Measurements from ENCODE around the gene TIMM44.

TIMM44 gene

GRCh38 chr19:7976461-7976860 is 33.0 kb upstream of the TIMM44 start:
- Histone ChIP-seq H3K4me3 (ENCODE audit: low read length) (no peak overlapping the region), H3K9me3 (ENCODE audit: control insufficient read depth, insufficient read depth, low read length) (no peaks in the 10 kb centered on the region), H3K27me3 (ENCODE audit: control insufficient read depth, insufficient read depth, low read length) (no peaks in the 10 kb centered on the region), H3K4me1 (ENCODE audit: control insufficient read depth, insufficient read depth, low read length) (no peaks in the 10 kb centered on the region; the same call in 1 of the 2 replicates), H3K27ac (ENCODE audit: low read length) (no peak overlapping the region), H3K36me3 (ENCODE audit: control insufficient read depth, insufficient read depth, low read length) (peaks cover 50% of the 10 kb centered on the region)
- no peak for DNase-seq (ENCODE audit: low read depth, low spot score)
- no CpG with 5 or more reads among the region's 4 CpGs for WGBS (ENCODE audit: insufficient coverage, insufficient read length)

GRCh38 chr19:7975037-7975436 is 31.6 kb upstream of the TIMM44 start:
- Histone ChIP-seq H3K9me3 (ENCODE audit: control insufficient read depth, insufficient read depth, low read length) (no peaks in the 10 kb centered on the region), H3K36me3 (ENCODE audit: control insufficient read depth, insufficient read depth, low read length) (peaks cover 40% of the 10 kb centered on the region), H3K4me3 (ENCODE audit: low read length) (no peak overlapping the region), H3K4me1 (ENCODE audit: control insufficient read depth, insufficient read depth, low read length) (no peaks in the 10 kb centered on the region; the same call in 1 of the 2 replicates), H3K27ac (ENCODE audit: low read length) (no peak overlapping the region), H3K27me3 (ENCODE audit: control insufficient read depth, insufficient read depth, low read length) (no peaks in the 10 kb centered on the region)
- no peak for DNase-seq (ENCODE audit: low read depth, low spot score)
- WGBS (ENCODE audit: insufficient coverage, insufficient read length), result no CpG with 5 or more reads among the region's 7 CpGs

- Histone ChIP-seq H3K4me1 (ENCODE audit: control insufficient read depth, insufficient read depth, low read length) (peaks cover 4% of the 10 kb centered on the region), H3K9me3 (ENCODE audit: control insufficient read depth, insufficient read depth, low read length) (no peaks in the 10 kb centered on the region), H3K27me3 (ENCODE audit: control insufficient read depth, insufficient read depth, low read length) (no peaks in the 10 kb centered on the region), H3K4me3 (ENCODE audit: low read length) (no peak overlapping the region), H3K27ac (ENCODE audit: low read length) (no peak overlapping the region), H3K36me3 (ENCODE audit: control insufficient read depth, insufficient read depth, low read length) (peaks cover 31% of the 10 kb centered on the region)
- no CpG with 5 or more reads among the region's 12 CpGs for WGBS (ENCODE audit: insufficient coverage, insufficient read length)
- no peak for DNase-seq (ENCODE audit: low read depth, low spot score)
These were observed 30.4 kb upstream of the TIMM44 start for GRCh38 chr19:7973883-7974282.

GRCh38 chr19:7971553-7972520 is 28.4 kb upstream of the TIMM44 start:
- WGBS (ENCODE audit: insufficient coverage, insufficient read length), result no CpG with 5 or more reads among the region's 35 CpGs
- Histone ChIP-seq H3K4me3 (ENCODE audit: low read length) (no peak overlapping the region), H3K27ac (ENCODE audit: low read length) (no peak overlapping the region), H3K36me3 (ENCODE audit: control insufficient read depth, insufficient read depth, low read length) (peaks cover 35% of the 10 kb centered on the region), H3K27me3 (ENCODE audit: control insufficient read depth, insufficient read depth, low read length) (no peaks in the 10 kb centered on the region), H3K4me1 (ENCODE audit: control insufficient read depth, insufficient read depth, low read length) (peaks cover 7% of the 10 kb centered on the region), H3K9me3 (ENCODE audit: control insufficient read depth, insufficient read depth, low read length) (no peaks in the 10 kb centered on the region)
- no peak for DNase-seq (ENCODE audit: low read depth, low spot score)

GRCh38 chr19:7970716-7971448 is 27.4 kb upstream of the TIMM44 start:
- Histone ChIP-seq H3K27me3 (ENCODE audit: control insufficient read depth, insufficient read depth, low read length) (no peaks in the 10 kb centered on the region), H3K36me3 (ENCODE audit: control insufficient read depth, insufficient read depth, low read length) (peaks cover 37% of the 10 kb centered on the region), H3K4me3 (ENCODE audit: low read length) (no peak overlapping the region), H3K27ac (ENCODE audit: low read length) (no peak overlapping the region), H3K9me3 (ENCODE audit: control insufficient read depth, insufficient read depth, low read length) (no peaks in the 10 kb centered on the region), H3K4me1 (ENCODE audit: control insufficient read depth, insufficient read depth, low read length) (peaks cover 7% of the 10 kb centered on the region)
- DNase-seq (ENCODE audit: low read depth, low spot score), result peak; percentile 81
- WGBS (ENCODE audit: insufficient coverage, insufficient read length), result no CpG with 5 or more reads among the region's 12 CpGs

GRCh38 chr19:7969555-7969939 is 26.1 kb upstream of the TIMM44 start:
- WGBS (ENCODE audit: insufficient coverage, insufficient read length), result no CpG with 5 or more reads among the region's 11 CpGs
- peaks cover 7% of the 10 kb centered on the region for H3K4me1 ChIP-seq (ENCODE audit: control insufficient read depth, insufficient read depth, low read length)
- H3K27ac ChIP-seq (ENCODE audit: low read length), result no peak overlapping the region
- H3K4me3 ChIP-seq (ENCODE audit: low read length), result no peak overlapping the region
- H3K9me3 ChIP-seq (ENCODE audit: control insufficient read depth, insufficient read depth, low read length), result no peaks in the 10 kb centered on the region
- H3K27me3 ChIP-seq (ENCODE audit: control insufficient read depth, insufficient read depth, low read length), result no peaks in the 10 kb centered on the region
- DNase-seq (ENCODE audit: low read depth, low spot score), result peak; percentile 35
- H3K36me3 ChIP-seq (ENCODE audit: control insufficient read depth, insufficient read depth, low read length), result peaks cover 34% of the 10 kb centered on the region

GRCh38 chr19:7968796-7969554 is 25.5 kb upstream of the TIMM44 start:
- Histone ChIP-seq H3K27me3 (ENCODE audit: control insufficient read depth, insufficient read depth, low read length) (no peaks in the 10 kb centered on the region), H3K9me3 (ENCODE audit: control insufficient read depth, insufficient read depth, low read length) (no peaks in the 10 kb centered on the region), H3K4me3 (ENCODE audit: low read length) (no peak overlapping the region), H3K27ac (ENCODE audit: low read length) (no peak overlapping the region), H3K36me3 (ENCODE audit: control insufficient read depth, insufficient read depth, low read length) (peaks cover 30% of the 10 kb centered on the region), H3K4me1 (ENCODE audit: control insufficient read depth, insufficient read depth, low read length) (peaks cover 7% of the 10 kb centered on the region)
- no CpG with 5 or more reads among the region's 20 CpGs for WGBS (ENCODE audit: insufficient coverage, insufficient read length)
- DNase-seq (ENCODE audit: low read depth, low spot score), result no peak

GRCh38 chr19:7968008-7968795 is 24.7 kb upstream of the TIMM44 start:
- no CpG with 5 or more reads among the region's 15 CpGs for WGBS (ENCODE audit: insufficient coverage, insufficient read length)
- no peak for DNase-seq (ENCODE audit: low read depth, low spot score)
- Histone ChIP-seq H3K36me3 (ENCODE audit: control insufficient read depth, insufficient read depth, low read length) (peaks cover 31% of the 10 kb centered on the region), H3K27ac (ENCODE audit: low read length) (no peak overlapping the region), H3K4me3 (ENCODE audit: low read length) (no peak overlapping the region), H3K9me3 (ENCODE audit: control insufficient read depth, insufficient read depth, low read length) (no peaks in the 10 kb centered on the region), H3K27me3 (ENCODE audit: control insufficient read depth, insufficient read depth, low read length) (no peaks in the 10 kb centered on the region), H3K4me1 (ENCODE audit: control insufficient read depth, insufficient read depth, low read length) (peaks cover 7% of the 10 kb centered on the region)

GRCh38 chr19:7965921-7966665 is 22.6 kb upstream of the TIMM44 start:
- no peak overlapping the region for H3K4me3 ChIP-seq (ENCODE audit: low read length)
- no peak overlapping the region for H3K27ac ChIP-seq (ENCODE audit: low read length)
- no CpG with 5 or more reads among the region's 12 CpGs for WGBS (ENCODE audit: insufficient coverage, insufficient read length)
- peaks cover 36% of the 10 kb centered on the region for H3K36me3 ChIP-seq (ENCODE audit: control insufficient read depth, insufficient read depth, low read length)
- H3K9me3 ChIP-seq (ENCODE audit: control insufficient read depth, insufficient read depth, low read length), result no peaks in the 10 kb centered on the region
- H3K4me1 ChIP-seq (ENCODE audit: control insufficient read depth, insufficient read depth, low read length), result peaks cover 7% of the 10 kb centered on the region
- no peaks in the 10 kb centered on the region for H3K27me3 ChIP-seq (ENCODE audit: control insufficient read depth, insufficient read depth, low read length)
- no peak for DNase-seq (ENCODE audit: low read depth, low spot score)

Data from iPS DF 6.9 (cell line).